HepG2 (cell line): ENCODE data around the gene RNGTT. TPM values are rescaled to one million over a fixed set of nuclear protein-coding genes. Genes with fewer than 3 reads are reported as not detected.

Source experiments
- FOXC1 ChIP-seq: sonication (generic); formaldehyde crosslinking; IDR thresholded peaks from 2 replicates; pipeline ENCODE4 v1.8.0; 2022; ENCODE audit warnings: mild to moderate bottlenecking, missing genetic modification reagents, borderline replicate concordance
- GMEB1 ChIP-seq: sonication (generic); formaldehyde crosslinking; IDR thresholded peaks from 2 replicates; pipeline ENCODE4 v1.5.1; 2020; ENCODE audit warnings: missing genetic modification reagents, mild to moderate bottlenecking, borderline replicate concordance
- HIVEP1 ChIP-seq: sonication (generic); formaldehyde crosslinking; IDR thresholded peaks from 2 replicates; pipeline ENCODE4 v1.4.0; 2020; ENCODE audit warnings: mild to moderate bottlenecking, missing genetic modification reagents
- MBNL3 ChIP-seq: fragments of 250-450 bp; sonication (Bioruptor Pico); conservative IDR thresholded peaks from 2 replicates; pipeline ENCODE4 v1.8.0; 2022; ENCODE audit warnings: mild to moderate bottlenecking, inconsistent platforms
- NCOR1 ChIP-seq: fragments of 200-600 bp; sonication (generic); IDR thresholded peaks from 2 replicates; pipeline ENCODE4 v1.7.0; 2017; ENCODE audit warnings: antibody characterized with exemption, low read length, borderline replicate concordance
- SKI ChIP-seq: fragments of 450-650 bp; IDR thresholded peaks from one replicate; pipeline ENCODE4 v1.6.1; 2018; ENCODE audit warnings: mild to moderate bottlenecking; ENCODE audit not compliant: partially characterized antibody
- TP53 ChIP-seq: sonication (generic); formaldehyde crosslinking; conservative IDR thresholded peaks from 2 replicates; pipeline ENCODE4 v1.4.0; 2020; ENCODE audit warnings: missing genetic modification reagents
- ZKSCAN1 ChIP-seq: fragments of 150-350 bp; IDR thresholded peaks from 2 replicates; pipeline ENCODE4 v1.6.1; 2014; ENCODE audit warnings: low read length
- ZNF512 ChIP-seq: sonication (generic); formaldehyde crosslinking; IDR thresholded peaks from 2 replicates; pipeline ENCODE4 v1.4.0; 2020; ENCODE audit warnings: mild to moderate bottlenecking, missing genetic modification reagents
- ZNF550 ChIP-seq: sonication (generic); formaldehyde crosslinking; IDR thresholded peaks from 2 replicates; pipeline ENCODE4 v1.4.0; 2020; ENCODE audit warnings: mild to moderate bottlenecking, missing genetic modification reagents, borderline replicate concordance
- ZNF570 ChIP-seq: sonication (generic); formaldehyde crosslinking; IDR thresholded peaks from 2 replicates; pipeline ENCODE4 v1.4.0; 2020; ENCODE audit warnings: mild to moderate bottlenecking, missing genetic modification reagents, borderline replicate concordance
- ZNF597 ChIP-seq: sonication (generic); formaldehyde crosslinking; IDR thresholded peaks from 2 replicates; pipeline ENCODE4 v1.5.0; 2020; ENCODE audit warnings: missing genetic modification reagents
- polyA plus RNA-seq, 8 experiments: library from polyadenylated mRNA; depleted of rRNA in 3 of 8; stranded (reverse) in 7 of 8; unstranded in 1 of 8; fragments of >200 nt; fragmentation: Illumina TruSeq in 4 of 8; extraction: Trizol in 4 of 8; gene quantifications; 2 replicates each; pipeline versions ENCODE4 v1.2.1 to v1.2.3, GENCODE V29; 2011 to 2016; ENCODE audit warnings: low read depth in 4 of 8, missing spikeins in 1 of 8, mixed read lengths in 1 of 8; ENCODE audit not compliant: insufficient read depth in 1 of 8
- total RNA-seq, 5 experiments: library from RNA; depleted of rRNA; stranded (reverse); fragments of >200 nt; fragmentation: Illumina TruSeq; extraction: Trizol; gene quantifications; 2 replicates each; pipeline ENCODE4 v1.2.3, GENCODE V29; 2016; ENCODE audit warnings: low read depth in 1 of 5
- TF ChIP-seq, protein P1 (sequence below): sonication (generic); formaldehyde crosslinking; IDR thresholded peaks from 2 replicates; pipeline ENCODE4 v1.4.0; 2020; ENCODE audit warnings: missing genetic modification reagents
- TF ChIP-seq, protein P2 (sequence below): fragments of 450-650 bp; IDR thresholded peaks from 2 replicates; pipeline ENCODE4 v1.6.1; 2016

Gene RNGTT
- total and polyA plus RNA-seq, 2 of the 13 experiments (the other 11 are each of a cell fraction or from before 2014, with no cell fraction given) = 6.0 to 22.6 TPM

DNA sequence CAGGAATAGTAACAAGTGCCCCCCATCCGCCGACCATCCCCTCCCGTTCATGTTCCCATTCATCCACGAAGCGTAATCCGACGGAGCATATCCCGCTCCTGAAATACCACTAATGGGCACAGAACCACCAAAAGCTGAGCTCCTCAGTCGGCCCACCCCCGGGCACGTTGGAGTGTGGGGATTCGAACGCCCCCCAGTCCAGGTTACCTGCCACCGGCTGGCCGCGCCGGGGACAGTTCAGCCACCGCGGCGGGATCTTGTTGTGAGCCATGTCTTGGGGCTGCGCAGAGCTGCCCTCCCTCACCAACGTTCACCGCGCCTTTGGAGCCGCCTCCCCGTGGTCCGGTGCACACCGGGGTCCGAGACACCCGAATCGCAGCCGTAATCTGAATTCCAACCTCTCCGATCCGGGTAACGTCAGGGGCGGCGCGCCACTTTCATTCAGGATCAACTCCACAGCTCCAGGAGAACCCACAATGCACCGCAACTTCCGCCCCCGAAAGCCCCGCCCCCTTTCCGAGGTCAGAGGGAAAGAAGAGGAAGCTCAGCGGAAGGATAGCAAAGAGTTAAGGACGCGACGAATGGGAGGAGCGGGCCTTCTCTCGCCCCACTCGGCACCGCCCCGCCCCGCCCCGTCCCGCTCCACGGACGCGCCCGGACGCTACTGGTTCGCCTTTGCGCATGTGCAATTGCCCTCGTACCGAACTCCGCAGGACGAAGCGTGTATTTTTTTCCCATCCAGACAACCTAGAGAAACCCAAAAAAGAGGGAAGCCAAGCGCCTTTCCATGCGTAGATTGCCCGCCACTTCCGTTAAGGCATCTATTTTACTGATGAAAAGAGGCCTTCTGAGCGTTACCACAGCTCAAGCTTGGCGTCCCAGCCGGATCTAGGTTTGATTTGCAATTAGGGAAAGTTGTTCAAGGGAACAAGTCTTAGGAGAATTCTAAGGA, at the start of gene RNGTT (continued):
- TF ChIP-seq, protein P1, sequence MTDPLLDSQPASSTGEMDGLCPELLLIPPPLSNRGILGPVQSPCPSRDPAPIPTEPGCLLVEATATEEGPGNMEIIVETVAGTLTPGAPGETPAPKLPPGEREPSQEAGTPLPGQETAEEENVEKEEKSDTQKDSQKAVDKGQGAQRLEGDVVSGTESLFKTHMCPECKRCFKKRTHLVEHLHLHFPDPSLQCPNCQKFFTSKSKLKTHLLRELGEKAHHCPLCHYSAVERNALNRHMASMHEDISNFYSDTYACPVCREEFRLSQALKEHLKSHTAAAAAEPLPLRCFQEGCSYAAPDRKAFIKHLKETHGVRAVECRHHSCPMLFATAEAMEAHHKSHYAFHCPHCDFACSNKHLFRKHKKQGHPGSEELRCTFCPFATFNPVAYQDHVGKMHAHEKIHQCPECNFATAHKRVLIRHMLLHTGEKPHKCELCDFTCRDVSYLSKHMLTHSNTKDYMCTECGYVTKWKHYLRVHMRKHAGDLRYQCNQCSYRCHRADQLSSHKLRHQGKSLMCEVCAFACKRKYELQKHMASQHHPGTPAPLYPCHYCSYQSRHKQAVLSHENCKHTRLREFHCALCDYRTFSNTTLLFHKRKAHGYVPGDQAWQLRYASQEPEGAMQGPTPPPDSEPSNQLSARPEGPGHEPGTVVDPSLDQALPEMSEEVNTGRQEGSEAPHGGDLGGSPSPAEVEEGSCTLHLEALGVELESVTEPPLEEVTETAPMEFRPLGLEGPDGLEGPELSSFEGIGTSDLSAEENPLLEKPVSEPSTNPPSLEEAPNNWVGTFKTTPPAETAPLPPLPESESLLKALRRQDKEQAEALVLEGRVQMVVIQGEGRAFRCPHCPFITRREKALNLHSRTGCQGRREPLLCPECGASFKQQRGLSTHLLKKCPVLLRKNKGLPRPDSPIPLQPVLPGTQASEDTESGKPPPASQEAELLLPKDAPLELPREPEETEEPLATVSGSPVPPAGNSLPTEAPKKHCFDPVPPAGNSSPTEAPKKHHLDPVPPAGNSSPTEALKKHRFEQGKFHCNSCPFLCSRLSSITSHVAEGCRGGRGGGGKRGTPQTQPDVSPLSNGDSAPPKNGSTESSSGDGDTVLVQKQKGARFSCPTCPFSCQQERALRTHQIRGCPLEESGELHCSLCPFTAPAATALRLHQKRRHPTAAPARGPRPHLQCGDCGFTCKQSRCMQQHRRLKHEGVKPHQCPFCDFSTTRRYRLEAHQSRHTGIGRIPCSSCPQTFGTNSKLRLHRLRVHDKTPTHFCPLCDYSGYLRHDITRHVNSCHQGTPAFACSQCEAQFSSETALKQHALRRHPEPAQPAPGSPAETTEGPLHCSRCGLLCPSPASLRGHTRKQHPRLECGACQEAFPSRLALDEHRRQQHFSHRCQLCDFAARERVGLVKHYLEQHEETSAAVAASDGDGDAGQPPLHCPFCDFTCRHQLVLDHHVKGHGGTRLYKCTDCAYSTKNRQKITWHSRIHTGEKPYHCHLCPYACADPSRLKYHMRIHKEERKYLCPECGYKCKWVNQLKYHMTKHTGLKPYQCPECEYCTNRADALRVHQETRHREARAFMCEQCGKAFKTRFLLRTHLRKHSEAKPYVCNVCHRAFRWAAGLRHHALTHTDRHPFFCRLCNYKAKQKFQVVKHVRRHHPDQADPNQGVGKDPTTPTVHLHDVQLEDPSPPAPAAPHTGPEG (CRISPR knock-in tag) = no peak; the same call in 1 of the 2 replicates
- TF ChIP-seq HIVEP1 (CRISPR knock-in tag) (no peak), ZNF512 (CRISPR knock-in tag) (no peak), SKI (peak; percentile 8), ZNF570 (CRISPR knock-in tag) (no peak), TP53 (CRISPR knock-in tag) (no peak), GMEB1 (peak; percentile 78; the same call in 1 of the 2 replicates), ZNF597 (no peak), ZNF550 (no peak), FOXC1 (peak; percentile 83; the same call in 1 of the 2 replicates), NCOR1 (peak; percentile 7; the same call in 1 of the 2 replicates), ZKSCAN1 (no peak), MBNL3 (CRISPR knock-in tag) (no peak)
- TF ChIP-seq, protein P2, sequence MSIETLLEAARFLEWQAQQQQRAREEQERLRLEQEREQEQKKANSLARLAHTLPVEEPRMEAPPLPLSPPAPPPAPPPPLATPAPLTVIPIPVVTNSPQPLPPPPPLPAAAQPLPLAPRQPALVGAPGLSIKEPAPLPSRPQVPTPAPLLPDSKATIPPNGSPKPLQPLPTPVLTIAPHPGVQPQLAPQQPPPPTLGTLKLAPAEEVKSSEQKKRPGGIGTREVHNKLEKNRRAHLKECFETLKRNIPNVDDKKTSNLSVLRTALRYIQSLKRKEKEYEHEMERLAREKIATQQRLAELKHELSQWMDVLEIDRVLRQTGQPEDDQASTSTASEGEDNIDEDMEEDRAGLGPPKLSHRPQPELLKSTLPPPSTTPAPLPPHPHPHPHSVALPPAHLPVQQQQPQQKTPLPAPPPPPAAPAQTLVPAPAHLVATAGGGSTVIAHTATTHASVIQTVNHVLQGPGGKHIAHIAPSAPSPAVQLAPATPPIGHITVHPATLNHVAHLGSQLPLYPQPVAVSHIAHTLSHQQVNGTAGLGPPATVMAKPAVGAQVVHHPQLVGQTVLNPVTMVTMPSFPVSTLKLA = 0 out of 2 replicates have a peak, but pooled peaks have one; percentile 3
